Neutrophil (primary cell): ENCODE data around the gene VANGL1.
"Not testable (repeated sequence)": the region's sequence is repeated elsewhere in the genome, so short reads cannot be mapped to it uniquely, and the experiment has no call there.

Source experiments
- H3K27ac ChIP-seq: fragments of 200-600 bp; sonication (generic); 2 replicates; pipeline ENCODE4 v1.5.1; 2016; ENCODE audit warnings: mild to moderate bottlenecking, moderate library complexity
- H3K27me3 ChIP-seq: fragments of 200-600 bp; sonication (generic); 2 replicates; pipeline ENCODE4 v1.6.0; 2016; ENCODE audit warnings: mild to moderate bottlenecking
- H3K36me3 ChIP-seq: fragments of 200-600 bp; sonication (generic); 2 replicates; pipeline ENCODE4 v1.5.1; 2017
- H3K4me1 ChIP-seq, 2 experiments: fragments of 200-600 bp in 1 of 2; sonication (generic) in 1 of 2; 1 replicate in 1 of 2; 2 replicates in 1 of 2; pipeline versions ENCODE4 v1.5.1 to v1.6.1; 2013 to 2016; ENCODE audit warnings: low read depth in 1 of 2, low read length in 1 of 2, mild to moderate bottlenecking in 1 of 2, moderate library complexity in 1 of 2; ENCODE audit not compliant: control insufficient read depth in 1 of 2, insufficient read depth in 1 of 2
- H3K4me3 ChIP-seq, 2 experiments: fragments of 200-600 bp in 1 of 2; sonication (generic) in 1 of 2; 1 replicate in 1 of 2; 2 replicates in 1 of 2; pipeline ENCODE4 v1.5.1; 2013 to 2016; ENCODE audit warnings: low read depth in 1 of 2, low read length in 1 of 2, mild to moderate bottlenecking in 1 of 2, moderate library complexity in 1 of 2
- H3K9me3 ChIP-seq: fragments of 200-600 bp; sonication (generic); 2 replicates; pipeline ENCODE4 v1.5.1; 2016
- TF ChIP-seq, protein P1 (sequence below): fragments of 200-600 bp; sonication (generic); IDR thresholded peaks from 2 replicates; pipeline ENCODE4 v1.5.1; 2016; ENCODE audit warnings: antibody characterized with exemption

VANGL1 gene

DNA sequence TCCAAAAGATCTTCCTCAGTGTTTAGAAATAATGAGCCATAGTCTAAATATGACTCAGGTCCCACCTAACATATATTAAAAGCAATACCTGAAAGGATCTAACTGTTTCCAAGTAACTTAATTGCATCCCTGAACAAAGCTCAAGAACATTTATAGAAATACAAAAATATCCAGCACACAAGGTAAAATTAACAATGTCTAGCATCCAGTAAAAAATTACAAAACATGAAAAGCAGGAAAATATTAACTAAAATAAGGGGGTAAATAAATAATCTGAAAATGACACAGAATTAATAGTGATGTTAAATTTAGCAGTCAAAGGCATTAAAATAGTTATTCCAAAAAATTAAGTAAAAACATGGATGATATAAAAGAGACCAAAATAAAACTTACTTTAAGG lies 21.3 kb upstream of the VANGL1 start:
- H3K36me3 ChIP-seq: no peaks in the 10 kb centered on the region
- no peak overlapping the region for H3K4me3 ChIP-seq
- H3K4me1 ChIP-seq: no peaks in the 10 kb centered on the region
- TF ChIP-seq, protein P1, sequence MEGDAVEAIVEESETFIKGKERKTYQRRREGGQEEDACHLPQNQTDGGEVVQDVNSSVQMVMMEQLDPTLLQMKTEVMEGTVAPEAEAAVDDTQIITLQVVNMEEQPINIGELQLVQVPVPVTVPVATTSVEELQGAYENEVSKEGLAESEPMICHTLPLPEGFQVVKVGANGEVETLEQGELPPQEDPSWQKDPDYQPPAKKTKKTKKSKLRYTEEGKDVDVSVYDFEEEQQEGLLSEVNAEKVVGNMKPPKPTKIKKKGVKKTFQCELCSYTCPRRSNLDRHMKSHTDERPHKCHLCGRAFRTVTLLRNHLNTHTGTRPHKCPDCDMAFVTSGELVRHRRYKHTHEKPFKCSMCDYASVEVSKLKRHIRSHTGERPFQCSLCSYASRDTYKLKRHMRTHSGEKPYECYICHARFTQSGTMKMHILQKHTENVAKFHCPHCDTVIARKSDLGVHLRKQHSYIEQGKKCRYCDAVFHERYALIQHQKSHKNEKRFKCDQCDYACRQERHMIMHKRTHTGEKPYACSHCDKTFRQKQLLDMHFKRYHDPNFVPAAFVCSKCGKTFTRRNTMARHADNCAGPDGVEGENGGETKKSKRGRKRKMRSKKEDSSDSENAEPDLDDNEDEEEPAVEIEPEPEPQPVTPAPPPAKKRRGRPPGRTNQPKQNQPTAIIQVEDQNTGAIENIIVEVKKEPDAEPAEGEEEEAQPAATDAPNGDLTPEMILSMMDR: no peak
- no peaks in the 10 kb centered on the region for H3K9me3 ChIP-seq
- H3K27me3 ChIP-seq: no peaks in the 10 kb centered on the region
- no peak overlapping the region for H3K27ac ChIP-seq

DNA sequence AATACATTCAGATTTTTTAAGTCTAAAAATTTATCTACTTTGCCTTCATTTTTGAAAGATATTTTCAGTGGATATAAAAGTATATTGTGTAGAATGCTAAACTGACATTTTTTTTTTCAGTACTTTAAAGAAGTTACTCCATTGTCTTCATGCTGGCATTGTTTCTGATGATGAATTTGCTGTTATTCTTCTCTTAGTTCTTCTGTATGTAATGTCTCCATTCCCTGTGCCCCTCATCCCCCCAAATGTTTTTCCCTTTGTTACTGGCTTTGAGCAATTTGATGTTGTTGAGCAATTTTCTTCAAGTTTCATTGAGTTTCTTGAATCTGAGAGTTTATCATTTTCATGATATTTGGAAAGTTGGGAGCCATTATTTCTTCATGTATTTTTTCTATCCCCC lies 20.8 kb upstream of the VANGL1 start:
- Histone ChIP-seq H3K4me3 (no peak overlapping the region), H3K27me3 (no peaks in the 10 kb centered on the region), H3K27ac (no peak overlapping the region), H3K4me1 (no peaks in the 10 kb centered on the region), H3K9me3 (no peaks in the 10 kb centered on the region), H3K36me3 (no peaks in the 10 kb centered on the region)
- TF ChIP-seq, protein P1: no peak

DNA sequence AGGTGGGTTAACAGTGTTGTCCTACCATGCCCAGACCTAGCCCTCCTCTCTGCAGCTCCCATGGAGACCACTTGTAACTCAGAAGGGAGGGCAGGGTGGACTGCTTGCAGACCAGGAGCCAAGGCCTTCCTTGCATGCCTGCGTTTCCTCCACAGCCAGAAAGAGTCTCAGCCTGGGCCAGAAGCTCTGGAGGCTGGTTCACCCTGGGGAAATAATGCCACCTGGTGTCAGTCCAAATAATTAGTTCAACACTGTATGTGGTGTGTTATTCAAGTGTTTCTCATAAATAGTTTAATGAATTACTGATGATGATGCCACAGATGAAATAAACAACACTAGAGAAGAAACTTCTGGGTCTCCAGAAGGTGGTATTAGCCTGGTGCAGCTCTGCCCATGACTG lies 16.9 kb upstream of the VANGL1 start:
- TF ChIP-seq, protein P1: no peak
- no peaks in the 10 kb centered on the region for H3K27me3 ChIP-seq
- H3K9me3 ChIP-seq: no peaks in the 10 kb centered on the region
- H3K27ac ChIP-seq: no peak overlapping the region
- no peaks in the 10 kb centered on the region for H3K36me3 ChIP-seq
- H3K4me3 ChIP-seq: no peak overlapping the region
- no peaks in the 10 kb centered on the region for H3K4me1 ChIP-seq

DNA sequence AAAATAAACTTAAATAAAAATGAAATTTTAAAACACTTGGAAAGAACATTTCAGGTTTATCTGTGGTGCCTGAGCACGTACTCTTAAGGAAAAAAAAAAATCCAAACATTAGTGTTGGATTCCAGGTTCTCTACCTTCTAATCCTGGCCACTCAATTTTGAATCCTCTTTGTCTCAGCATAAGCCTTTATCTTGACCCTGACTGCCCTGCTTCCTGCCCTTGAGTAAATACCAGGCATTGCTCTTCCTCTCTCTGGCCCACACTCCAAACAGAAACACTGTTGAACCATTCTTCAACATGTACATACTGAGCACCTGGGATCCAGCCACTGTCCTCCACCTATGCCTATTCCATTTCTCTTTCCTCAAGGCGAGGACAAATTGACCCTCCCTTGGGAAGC lies 11.4 kb upstream of the VANGL1 start:
- Histone ChIP-seq H3K4me3 (no peak overlapping the region), H3K4me1 (no peaks in the 10 kb centered on the region), H3K27ac (no peak overlapping the region), H3K9me3 (no peaks in the 10 kb centered on the region), H3K36me3 (no peaks in the 10 kb centered on the region), H3K27me3 (no peaks in the 10 kb centered on the region)
- TF ChIP-seq, protein P1: no peak

DNA sequence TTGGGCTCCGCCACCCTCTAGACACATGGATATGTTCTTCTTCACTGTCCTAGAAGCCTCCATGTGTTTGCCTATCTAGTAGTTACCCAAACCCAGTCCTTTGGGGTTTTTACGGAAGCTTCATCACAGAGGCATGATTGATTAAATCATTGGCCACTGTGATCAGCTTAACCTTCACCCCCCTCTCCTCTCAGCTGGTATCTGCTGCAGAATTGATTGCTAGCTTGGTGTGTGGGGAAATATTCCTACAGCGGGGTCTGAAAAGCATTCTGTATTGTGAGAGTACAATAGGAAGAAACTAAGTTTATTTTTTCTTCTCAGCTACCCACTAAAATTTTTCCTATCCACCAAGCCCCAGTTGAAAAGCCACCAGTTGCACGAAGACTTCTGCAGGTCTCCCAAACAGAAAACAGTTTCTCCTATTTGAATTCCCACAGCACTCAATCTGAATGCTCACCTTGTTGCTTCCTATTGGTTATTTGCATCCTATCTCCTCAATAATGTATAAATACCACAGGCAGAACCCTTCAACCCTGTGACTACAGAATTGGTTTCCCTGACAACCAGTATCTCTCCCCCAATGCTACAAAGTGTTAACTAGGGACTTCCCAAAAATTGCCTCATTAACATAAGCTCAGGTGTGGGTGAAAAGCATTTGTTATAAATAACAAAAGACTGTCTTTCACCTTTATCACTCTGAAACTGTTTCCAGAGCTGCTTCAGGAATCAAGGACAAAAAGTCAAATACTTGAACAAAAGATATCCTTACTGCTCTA lies 9.3 kb upstream of the VANGL1 start:
- no peaks in the 10 kb centered on the region for H3K36me3 ChIP-seq
- no peaks in the 10 kb centered on the region for H3K9me3 ChIP-seq
- H3K27me3 ChIP-seq: no peaks in the 10 kb centered on the region
- H3K4me3 ChIP-seq: no peak overlapping the region
- no peaks in the 10 kb centered on the region for H3K4me1 ChIP-seq
- TF ChIP-seq, protein P1: no peak
- no peak overlapping the region for H3K27ac ChIP-seq

DNA sequence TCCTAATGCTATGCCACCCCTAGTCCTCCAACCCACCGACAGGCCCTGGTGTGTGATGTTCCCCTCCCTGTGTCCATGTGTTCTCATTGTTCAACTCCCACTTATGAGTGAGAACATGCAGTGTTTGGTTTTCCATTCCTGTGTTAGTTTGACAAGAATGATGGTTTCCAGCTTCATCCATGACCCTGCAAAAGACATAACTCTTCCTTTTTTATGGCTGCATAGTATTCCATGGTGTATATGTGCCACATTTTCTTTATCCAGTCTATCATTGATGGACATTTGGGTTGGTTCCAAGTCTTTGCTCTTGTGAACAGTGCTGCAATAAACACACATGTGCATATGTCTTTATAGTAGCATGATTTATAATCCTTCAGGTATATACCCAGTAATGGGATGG lies 8.2 kb upstream of the VANGL1 start:
- H3K9me3 ChIP-seq, H3K4me3 ChIP-seq, H3K4me1 ChIP-seq, H3K36me3 ChIP-seq, H3K27ac ChIP-seq, H3K27me3 ChIP-seq: not testable (repeated sequence)

DNA sequence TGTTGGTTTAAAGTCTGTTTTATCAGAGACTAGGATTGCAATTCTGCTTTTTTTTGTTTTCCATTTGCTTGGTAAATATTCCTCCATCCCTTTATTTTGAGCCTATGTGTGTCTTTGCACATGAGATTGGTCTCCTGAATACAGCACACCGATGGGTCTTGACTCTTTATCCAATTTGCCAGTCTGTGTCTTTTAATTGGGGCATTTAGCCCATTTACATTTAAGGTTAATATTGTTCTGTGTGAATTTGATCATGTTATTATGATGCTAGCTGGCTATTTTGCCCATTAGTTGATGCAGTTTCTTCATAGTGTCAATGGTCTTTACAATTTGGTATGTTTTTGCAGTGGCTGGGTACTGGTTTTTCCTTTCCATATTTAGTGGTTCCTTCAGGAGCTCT lies 4.5 kb upstream of the VANGL1 start:
- peaks cover 29% of the 10 kb centered on the region for H3K27me3 ChIP-seq
- not testable (repeated sequence) for H3K4me1 ChIP-seq, H3K9me3 ChIP-seq, H3K27ac ChIP-seq, H3K4me3 ChIP-seq, H3K36me3 ChIP-seq
